WTC11 (cell line): Measurements from ENCODE around the gene COL27A1. TPM values are rescaled to one million over a fixed set of nuclear protein-coding genes. Genes with fewer than 3 reads are reported as not detected.

ENCODE experiments used
- ATAC-seq: fragments of 200-7000 bp; cut with Tn5 transposase; 2 replicates; pipeline ENCODE4 v1.10.0; 2021; ENCODE audit warnings: mild to moderate bottlenecking, moderate library complexity
- CTCF ChIA-PET: fragments of 300-600 bp; sonication (Branson Sonifier 250); formaldehyde crosslinking; loops from one replicate; lab custom pipeline; 2021; ENCODE audit warnings: antibody characterized with exemption; lab: Charles Lee
- POLR2A ChIA-PET: fragments of 350-600 bp; sonication (Branson Sonifier 250); formaldehyde crosslinking; loops from one replicate; lab custom pipeline; 2021; ENCODE audit warnings: antibody characterized with exemption; lab: Charles Lee
- DNase-seq: peaks from one replicate; pipeline ENCODE4 v3.0.0; 2021; ENCODE audit warnings: low spot score
- H3K27ac Mint-ChIP-seq: 2 replicates; pipeline ENCODE4 v1.8.0; 2021; ENCODE audit warnings: mixed read lengths
- H3K27me3 Mint-ChIP-seq: 2 replicates; pipeline ENCODE4 v1.8.0; 2021; ENCODE audit warnings: low read depth, mild to moderate bottlenecking, moderate library complexity, mixed read lengths
- H3K36me3 Mint-ChIP-seq: 2 replicates; pipeline ENCODE4 v1.8.0; 2021; ENCODE audit warnings: mixed read lengths
- H3K4me1 Mint-ChIP-seq: 2 replicates; pipeline ENCODE4 v1.8.0; 2022; ENCODE audit warnings: mixed read lengths
- H3K4me3 Mint-ChIP-seq: 2 replicates; pipeline ENCODE4 v1.8.0; 2021; ENCODE audit warnings: mild to moderate bottlenecking, moderate library complexity, mixed read lengths
- H3K9me3 Mint-ChIP-seq: 2 replicates; pipeline ENCODE4 v1.8.0; 2021; ENCODE audit warnings: mixed read lengths
- EMX1 ChIP-seq: fragments of 250-450 bp; sonication (Bioruptor Pico); IDR thresholded peaks from 2 replicates; pipeline ENCODE4 v1.8.0; 2021; ENCODE audit warnings: mild to moderate bottlenecking
- GABPB1 ChIP-seq: sonication (generic); formaldehyde crosslinking; IDR thresholded peaks from 2 replicates; pipeline ENCODE4 v1.8.1; 2023; ENCODE audit warnings: mild to moderate bottlenecking, missing genetic modification reagents
- NR2C2 ChIP-seq: sonication (generic); formaldehyde crosslinking; IDR thresholded peaks from 2 replicates; pipeline ENCODE4 v1.8.0; 2022; ENCODE audit warnings: mild to moderate bottlenecking, missing genetic modification reagents
- SMAD3 ChIP-seq: sonication (generic); formaldehyde crosslinking; IDR thresholded peaks from 2 replicates; pipeline ENCODE4 v1.8.0; 2022; ENCODE audit warnings: missing genetic modification reagents, mild to moderate bottlenecking, borderline replicate concordance
- TCF7 ChIP-seq: sonication (generic); formaldehyde crosslinking; IDR thresholded peaks from 2 replicates; pipeline ENCODE4 v1.8.0; 2022; ENCODE audit warnings: mild to moderate bottlenecking, low read depth, missing genetic modification reagents, moderate library complexity
- TP53 ChIP-seq: sonication (generic); formaldehyde crosslinking; IDR thresholded peaks from 2 replicates; pipeline ENCODE4 v1.8.1; 2023; ENCODE audit warnings: mild to moderate bottlenecking, missing genetic modification reagents
- total RNA-seq: library from RNA; stranded (reverse); gene quantifications from 3 replicates; pipeline ENCODE4 v1.2.3, GENCODE V29; 2021
- TF ChIP-seq, protein P1 (sequence below): sonication (generic); formaldehyde crosslinking; IDR thresholded peaks from 2 replicates; pipeline ENCODE4 v1.8.0; 2023; ENCODE audit warnings: missing genetic modification reagents, mild to moderate bottlenecking, borderline replicate concordance
- TF ChIP-seq, protein P2 (sequence below): fragments of 250-450 bp; sonication (Bioruptor Pico); IDR thresholded peaks from 2 replicates; pipeline ENCODE4 v1.9.0; 2021; ENCODE audit warnings: mild to moderate bottlenecking
- TF ChIP-seq, protein P3 (sequence below): sonication (generic); formaldehyde crosslinking; IDR thresholded peaks from 2 replicates; pipeline ENCODE4 v1.8.0; 2022; ENCODE audit warnings: mild to moderate bottlenecking, missing genetic modification reagents
- TF ChIP-seq, protein P4 (sequence below): sonication (generic); formaldehyde crosslinking; IDR thresholded peaks from 2 replicates; pipeline ENCODE4 v1.8.1; 2022; ENCODE audit warnings: missing genetic modification reagents, borderline replicate concordance

The COL27A1 gene
- total RNA-seq, 1 experiment from 2014 or later, result 47.5 TPM

DNA sequence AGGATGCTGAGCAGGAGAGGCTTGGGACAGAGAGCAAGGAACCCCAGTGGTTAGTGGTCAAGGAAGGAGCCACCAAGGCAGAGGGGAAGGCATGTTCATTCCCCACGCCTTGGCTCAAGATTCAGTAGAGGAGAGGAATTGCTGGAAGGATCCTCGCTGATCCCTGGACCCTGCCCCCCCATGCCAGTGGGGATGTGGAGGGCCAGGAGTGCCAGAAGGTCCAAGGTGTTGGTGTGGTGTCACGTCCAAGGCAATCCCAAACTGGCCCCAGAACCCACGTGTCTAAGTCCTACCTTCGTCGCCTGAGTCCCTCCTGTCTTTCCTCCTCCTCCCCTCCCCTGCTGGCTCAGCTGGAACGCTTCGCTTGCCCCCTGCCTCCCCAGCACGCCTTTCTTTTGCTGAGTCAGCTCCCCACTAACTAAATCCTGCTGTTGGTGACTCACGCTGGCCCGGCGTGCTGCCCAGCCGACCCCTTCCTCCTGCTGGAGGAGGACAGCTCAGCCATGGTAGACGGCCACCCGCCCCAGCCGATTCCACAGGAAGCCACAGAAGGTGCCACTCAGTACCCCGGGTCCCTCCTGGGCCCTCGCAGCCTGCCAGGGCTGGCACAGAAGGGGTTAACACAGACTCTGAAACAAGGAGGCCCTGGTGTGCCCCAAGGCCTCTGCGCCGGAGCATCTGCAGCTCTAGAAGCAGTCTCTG is 130.0 kb downstream of the COL27A1 start:
- no peak overlapping the region for H3K27ac Mint-ChIP-seq
- POLR2A ChIA-PET, result no interaction called here
- H3K9me3 Mint-ChIP-seq, result no peaks in the 10 kb centered on the region
- ATAC-seq (no peak), DNase-seq (peak; percentile 11)
- no peak overlapping the region for H3K4me3 Mint-ChIP-seq
- TF ChIP-seq, protein P1, sequence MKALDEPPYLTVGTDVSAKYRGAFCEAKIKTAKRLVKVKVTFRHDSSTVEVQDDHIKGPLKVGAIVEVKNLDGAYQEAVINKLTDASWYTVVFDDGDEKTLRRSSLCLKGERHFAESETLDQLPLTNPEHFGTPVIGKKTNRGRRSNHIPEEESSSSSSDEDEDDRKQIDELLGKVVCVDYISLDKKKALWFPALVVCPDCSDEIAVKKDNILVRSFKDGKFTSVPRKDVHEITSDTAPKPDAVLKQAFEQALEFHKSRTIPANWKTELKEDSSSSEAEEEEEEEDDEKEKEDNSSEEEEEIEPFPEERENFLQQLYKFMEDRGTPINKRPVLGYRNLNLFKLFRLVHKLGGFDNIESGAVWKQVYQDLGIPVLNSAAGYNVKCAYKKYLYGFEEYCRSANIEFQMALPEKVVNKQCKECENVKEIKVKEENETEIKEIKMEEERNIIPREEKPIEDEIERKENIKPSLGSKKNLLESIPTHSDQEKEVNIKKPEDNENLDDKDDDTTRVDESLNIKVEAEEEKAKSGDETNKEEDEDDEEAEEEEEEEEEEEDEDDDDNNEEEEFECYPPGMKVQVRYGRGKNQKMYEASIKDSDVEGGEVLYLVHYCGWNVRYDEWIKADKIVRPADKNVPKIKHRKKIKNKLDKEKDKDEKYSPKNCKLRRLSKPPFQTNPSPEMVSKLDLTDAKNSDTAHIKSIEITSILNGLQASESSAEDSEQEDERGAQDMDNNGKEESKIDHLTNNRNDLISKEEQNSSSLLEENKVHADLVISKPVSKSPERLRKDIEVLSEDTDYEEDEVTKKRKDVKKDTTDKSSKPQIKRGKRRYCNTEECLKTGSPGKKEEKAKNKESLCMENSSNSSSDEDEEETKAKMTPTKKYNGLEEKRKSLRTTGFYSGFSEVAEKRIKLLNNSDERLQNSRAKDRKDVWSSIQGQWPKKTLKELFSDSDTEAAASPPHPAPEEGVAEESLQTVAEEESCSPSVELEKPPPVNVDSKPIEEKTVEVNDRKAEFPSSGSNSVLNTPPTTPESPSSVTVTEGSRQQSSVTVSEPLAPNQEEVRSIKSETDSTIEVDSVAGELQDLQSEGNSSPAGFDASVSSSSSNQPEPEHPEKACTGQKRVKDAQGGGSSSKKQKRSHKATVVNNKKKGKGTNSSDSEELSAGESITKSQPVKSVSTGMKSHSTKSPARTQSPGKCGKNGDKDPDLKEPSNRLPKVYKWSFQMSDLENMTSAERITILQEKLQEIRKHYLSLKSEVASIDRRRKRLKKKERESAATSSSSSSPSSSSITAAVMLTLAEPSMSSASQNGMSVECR (CRISPR knock-in tag), result no peak
- peaks cover 9% of the 10 kb centered on the region for H3K36me3 Mint-ChIP-seq
- peaks cover 7% of the 10 kb centered on the region for H3K4me1 Mint-ChIP-seq
- CTCF ChIA-PET, result interaction anchor here (1.4 to 9.0 kb wide), 3 partner anchors 177 to 203 kb away, joined by 3 to 232 read pairs (median 5); no protein-coding TSS in a partner anchor
- no peaks in the 10 kb centered on the region for H3K27me3 Mint-ChIP-seq

DNA sequence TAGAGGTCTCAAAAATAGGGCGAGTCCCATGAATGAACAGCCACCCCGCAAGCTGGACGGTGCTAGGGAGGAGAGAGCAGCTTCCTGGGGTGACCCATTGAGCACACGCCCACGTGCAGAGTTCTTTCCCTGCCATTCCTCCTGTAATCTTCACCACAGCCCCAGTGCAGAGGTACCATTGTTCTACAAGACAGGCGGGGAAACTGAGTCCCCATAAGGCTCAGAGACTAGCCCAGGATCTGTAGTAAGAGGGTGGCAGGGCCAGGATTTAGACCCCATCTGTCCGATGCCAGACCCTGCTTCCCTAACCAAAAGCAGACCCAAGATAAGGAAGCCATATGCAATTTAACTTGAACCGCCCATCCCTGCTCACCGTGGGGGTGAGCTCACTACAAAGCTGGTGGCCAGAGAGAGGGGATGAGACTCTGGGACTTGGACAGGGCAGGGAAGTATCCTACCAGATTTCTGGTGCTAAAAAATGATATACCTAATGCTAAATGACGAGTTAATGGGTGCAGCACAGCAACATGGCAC is 130.9 kb downstream of the COL27A1 start:
- Mint-ChIP-seq H3K27ac (no peak overlapping the region; the same call in 1 of the 2 replicates), H3K4me1 (peaks cover 7% of the 10 kb centered on the region)

More for the DNA sequence above, 130.9 kb downstream of the COL27A1 start:
- H3K9me3 Mint-ChIP-seq, result no peaks in the 10 kb centered on the region
- ATAC-seq (no peak), DNase-seq (peak; percentile 5)
- peaks cover 11% of the 10 kb centered on the region for H3K36me3 Mint-ChIP-seq
- H3K4me3 Mint-ChIP-seq, result no peak overlapping the region
- H3K27me3 Mint-ChIP-seq, result no peaks in the 10 kb centered on the region
- CTCF ChIA-PET, result interaction anchor here (0.9 to 9.0 kb wide), 4 partner anchors 178 to 203 kb away, joined by 3 to 232 read pairs (median 4); no protein-coding TSS in a partner anchor
- TF ChIP-seq, protein P2, sequence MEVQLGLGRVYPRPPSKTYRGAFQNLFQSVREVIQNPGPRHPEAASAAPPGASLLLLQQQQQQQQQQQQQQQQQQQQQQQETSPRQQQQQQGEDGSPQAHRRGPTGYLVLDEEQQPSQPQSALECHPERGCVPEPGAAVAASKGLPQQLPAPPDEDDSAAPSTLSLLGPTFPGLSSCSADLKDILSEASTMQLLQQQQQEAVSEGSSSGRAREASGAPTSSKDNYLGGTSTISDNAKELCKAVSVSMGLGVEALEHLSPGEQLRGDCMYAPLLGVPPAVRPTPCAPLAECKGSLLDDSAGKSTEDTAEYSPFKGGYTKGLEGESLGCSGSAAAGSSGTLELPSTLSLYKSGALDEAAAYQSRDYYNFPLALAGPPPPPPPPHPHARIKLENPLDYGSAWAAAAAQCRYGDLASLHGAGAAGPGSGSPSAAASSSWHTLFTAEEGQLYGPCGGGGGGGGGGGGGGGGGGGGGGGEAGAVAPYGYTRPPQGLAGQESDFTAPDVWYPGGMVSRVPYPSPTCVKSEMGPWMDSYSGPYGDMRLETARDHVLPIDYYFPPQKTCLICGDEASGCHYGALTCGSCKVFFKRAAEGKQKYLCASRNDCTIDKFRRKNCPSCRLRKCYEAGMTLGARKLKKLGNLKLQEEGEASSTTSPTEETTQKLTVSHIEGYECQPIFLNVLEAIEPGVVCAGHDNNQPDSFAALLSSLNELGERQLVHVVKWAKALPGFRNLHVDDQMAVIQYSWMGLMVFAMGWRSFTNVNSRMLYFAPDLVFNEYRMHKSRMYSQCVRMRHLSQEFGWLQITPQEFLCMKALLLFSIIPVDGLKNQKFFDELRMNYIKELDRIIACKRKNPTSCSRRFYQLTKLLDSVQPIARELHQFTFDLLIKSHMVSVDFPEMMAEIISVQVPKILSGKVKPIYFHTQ (CRISPR knock-in tag), result no peak
- TF ChIP-seq TP53 (no peak), NR2C2 (CRISPR knock-in tag) (no peak), EMX1 (CRISPR knock-in tag) (no peak), GABPB1 (CRISPR knock-in tag) (no peak), SMAD3 (CRISPR knock-in tag) (no peak), TCF7 (CRISPR knock-in tag) (no peak)
- TF ChIP-seq, protein P3, sequence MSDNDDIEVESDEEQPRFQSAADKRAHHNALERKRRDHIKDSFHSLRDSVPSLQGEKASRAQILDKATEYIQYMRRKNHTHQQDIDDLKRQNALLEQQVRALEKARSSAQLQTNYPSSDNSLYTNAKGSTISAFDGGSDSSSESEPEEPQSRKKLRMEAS (CRISPR knock-in tag), result no peak
- TF ChIP-seq, protein P4, sequence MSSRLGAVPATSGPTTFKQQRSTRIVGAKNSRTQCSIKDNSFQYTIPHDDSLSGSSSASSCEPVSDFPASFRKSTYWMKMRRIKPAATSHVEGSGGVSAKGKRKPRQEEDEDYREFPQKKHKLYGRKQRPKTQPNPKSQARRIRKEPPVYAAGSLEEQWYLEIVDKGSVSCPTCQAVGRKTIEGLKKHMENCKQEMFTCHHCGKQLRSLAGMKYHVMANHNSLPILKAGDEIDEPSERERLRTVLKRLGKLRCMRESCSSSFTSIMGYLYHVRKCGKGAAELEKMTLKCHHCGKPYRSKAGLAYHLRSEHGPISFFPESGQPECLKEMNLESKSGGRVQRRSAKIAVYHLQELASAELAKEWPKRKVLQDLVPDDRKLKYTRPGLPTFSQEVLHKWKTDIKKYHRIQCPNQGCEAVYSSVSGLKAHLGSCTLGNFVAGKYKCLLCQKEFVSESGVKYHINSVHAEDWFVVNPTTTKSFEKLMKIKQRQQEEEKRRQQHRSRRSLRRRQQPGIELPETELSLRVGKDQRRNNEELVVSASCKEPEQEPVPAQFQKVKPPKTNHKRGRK, result no peak
- POLR2A ChIA-PET, result no interaction called here
